HL-60 (cell line): ENCODE data around the gene MYO1D.

Experiments used
- DNase-seq, 2 experiments: peaks; one replicate each; pipeline ENCODE4 v3.0.0-alpha.2; 2010 to 2020; ENCODE audit warnings: low read depth in 1 of 2, low spot score in 1 of 2
- H3K27ac ChIP-seq: fragments of 250-450 bp; sonication (Bioruptor Pico); replicated peaks from 2 replicates; pipeline ENCODE4 v1.5.1; 2020; ENCODE audit warnings: mild to moderate bottlenecking, moderate library complexity
- H3K27me3 ChIP-seq: fragments of 250-450 bp; sonication (Bioruptor Pico); 2 replicates; pipeline ENCODE4 v1.5.1; 2021; ENCODE audit warnings: mild to moderate bottlenecking, moderate library complexity; ENCODE audit not compliant: insufficient read depth, poor library complexity, severe bottlenecking
- H3K4me3 ChIP-seq: replicated peaks from 2 replicates; pipeline ENCODE4 v1.5.1; 2011; ENCODE audit warnings: mild to moderate bottlenecking, control low read depth, low read length; ENCODE audit not compliant: insufficient read depth
- CTCF ChIP-seq: IDR thresholded peaks from one replicate; pipeline ENCODE4 v1.5.1; 2011; ENCODE audit warnings: low read length, control low read depth, inconsistent platforms; ENCODE audit not compliant: insufficient read depth
- GABPA ChIP-seq: IDR thresholded peaks from 2 replicates; pipeline ENCODE4 v1.6.1; 2012; ENCODE audit warnings: low read depth
- POLR2AphosphoS5 ChIP-seq: IDR thresholded peaks from 2 replicates; pipeline ENCODE4 v1.6.1; 2012; ENCODE audit warnings: low read depth
- SPI1 ChIP-seq: IDR thresholded peaks from 2 replicates; pipeline ENCODE4 v1.6.1; 2012; ENCODE audit warnings: low read depth, mild to moderate bottlenecking, borderline replicate concordance
- TF ChIP-seq, protein P1 (sequence below): IDR thresholded peaks from 2 replicates; pipeline ENCODE4 v1.6.1; 2012; ENCODE audit warnings: low read depth; ENCODE audit not compliant: insufficient replicate concordance

The MYO1D gene

GRCh38 chr17:32609884-32610650, 266.9 kb downstream of the MYO1D start:
- no peak overlapping the region for H3K27ac ChIP-seq
- no peak overlapping the region for H3K4me3 ChIP-seq
- DNase-seq: no peak
- TF ChIP-seq POLR2AphosphoS5 (no peak), CTCF (no peak), SPI1 (no peak), GABPA (no peak)
- TF ChIP-seq, protein P1, sequence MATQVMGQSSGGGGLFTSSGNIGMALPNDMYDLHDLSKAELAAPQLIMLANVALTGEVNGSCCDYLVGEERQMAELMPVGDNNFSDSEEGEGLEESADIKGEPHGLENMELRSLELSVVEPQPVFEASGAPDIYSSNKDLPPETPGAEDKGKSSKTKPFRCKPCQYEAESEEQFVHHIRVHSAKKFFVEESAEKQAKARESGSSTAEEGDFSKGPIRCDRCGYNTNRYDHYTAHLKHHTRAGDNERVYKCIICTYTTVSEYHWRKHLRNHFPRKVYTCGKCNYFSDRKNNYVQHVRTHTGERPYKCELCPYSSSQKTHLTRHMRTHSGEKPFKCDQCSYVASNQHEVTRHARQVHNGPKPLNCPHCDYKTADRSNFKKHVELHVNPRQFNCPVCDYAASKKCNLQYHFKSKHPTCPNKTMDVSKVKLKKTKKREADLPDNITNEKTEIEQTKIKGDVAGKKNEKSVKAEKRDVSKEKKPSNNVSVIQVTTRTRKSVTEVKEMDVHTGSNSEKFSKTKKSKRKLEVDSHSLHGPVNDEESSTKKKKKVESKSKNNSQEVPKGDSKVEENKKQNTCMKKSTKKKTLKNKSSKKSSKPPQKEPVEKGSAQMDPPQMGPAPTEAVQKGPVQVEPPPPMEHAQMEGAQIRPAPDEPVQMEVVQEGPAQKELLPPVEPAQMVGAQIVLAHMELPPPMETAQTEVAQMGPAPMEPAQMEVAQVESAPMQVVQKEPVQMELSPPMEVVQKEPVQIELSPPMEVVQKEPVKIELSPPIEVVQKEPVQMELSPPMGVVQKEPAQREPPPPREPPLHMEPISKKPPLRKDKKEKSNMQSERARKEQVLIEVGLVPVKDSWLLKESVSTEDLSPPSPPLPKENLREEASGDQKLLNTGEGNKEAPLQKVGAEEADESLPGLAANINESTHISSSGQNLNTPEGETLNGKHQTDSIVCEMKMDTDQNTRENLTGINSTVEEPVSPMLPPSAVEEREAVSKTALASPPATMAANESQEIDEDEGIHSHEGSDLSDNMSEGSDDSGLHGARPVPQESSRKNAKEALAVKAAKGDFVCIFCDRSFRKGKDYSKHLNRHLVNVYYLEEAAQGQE: no peak
- peaks cover 26% of the 10 kb centered on the region for H3K27me3 ChIP-seq

- H3K27me3 ChIP-seq: peaks cover 30% of the 10 kb centered on the region
- H3K27ac ChIP-seq: no peak overlapping the region
- peak; percentile 21 to 87 for DNase-seq
- no peak overlapping the region for H3K4me3 ChIP-seq
- TF ChIP-seq GABPA (0 out of 2 replicates have a peak, but pooled peaks have one; percentile 11), POLR2AphosphoS5 (peak; percentile 96), CTCF (peak; percentile 37), SPI1 (peak; percentile 98)
- TF ChIP-seq, protein P1: no peak
These were observed 267.8 kb downstream of the MYO1D start for GRCh38 chr17:32609085-32609484.

GRCh38 chr17:32608267-32608666, 268.7 kb downstream of the MYO1D start:
- no peak for DNase-seq
- TF ChIP-seq GABPA (no peak), POLR2AphosphoS5 (no peak), SPI1 (no peak), CTCF (no peak)
- TF ChIP-seq, protein P1: no peak
- no peak overlapping the region for H3K4me3 ChIP-seq
- H3K27ac ChIP-seq: no peak overlapping the region
- H3K27me3 ChIP-seq: peaks cover 30% of the 10 kb centered on the region
